ENCODE data around the gene EPB41.
"Not testable (repeated sequence)": the region's sequence is repeated elsewhere in the genome, so short reads cannot be mapped to it uniquely, and the experiment has no call there.

The EPB41 gene

GRCh38 chr1:29114654-29115053 lies 200.3 kb downstream of the EPB41 start:
- no peak for DNase-seq

GRCh38 chr1:29117381-29117780 lies 203.0 kb downstream of the EPB41 start:
- no peak for DNase-seq

GRCh38 chr1:29119121-29119929 lies 205.0 kb downstream of the EPB41 start:
- peak; percentile 36 for DNase-seq

- no peak for DNase-seq
Measured at GRCh38 chr1:29120367-29120766, 206.0 kb downstream of the EPB41 start.

DNA sequence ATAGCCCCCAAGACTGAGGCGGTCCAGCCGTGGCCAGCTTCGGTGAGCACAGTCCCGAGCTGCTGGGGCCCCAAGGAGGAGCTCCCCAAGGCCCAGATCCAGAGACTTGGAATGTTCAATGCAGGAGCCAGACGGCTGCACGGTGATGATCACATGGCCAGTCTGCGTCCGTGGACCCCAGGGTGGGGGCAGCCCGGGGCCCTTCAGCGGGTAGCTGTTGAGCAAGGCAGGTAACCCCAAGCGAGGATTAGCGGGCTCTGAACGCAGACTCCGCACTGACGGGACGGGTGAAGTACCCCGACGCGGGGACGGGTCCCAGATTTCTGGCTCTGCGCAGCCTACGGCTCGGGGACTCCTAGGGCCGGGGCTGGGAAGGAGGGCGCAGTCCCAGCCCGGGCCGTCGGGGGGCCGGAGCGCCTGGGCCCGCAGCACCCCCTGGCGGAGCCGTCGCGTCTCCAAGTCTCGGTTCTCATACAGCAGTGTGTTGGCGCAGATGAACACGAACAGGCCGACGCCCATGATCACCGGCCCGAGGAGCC lies 206.6 kb downstream of the EPB41 start:
- DNase-seq: peak; percentile 78

GRCh38 chr1:29121516-29121935 lies 207.2 kb downstream of the EPB41 start:
- no peak for DNase-seq

- DNase-seq: peak; percentile 76
Measured at GRCh38 chr1:29121936-29122681, 207.7 kb downstream of the EPB41 start.

- peak; percentile 80 for DNase-seq
Measured at GRCh38 chr1:29122682-29123052, 208.3 kb downstream of the EPB41 start.

DNA sequence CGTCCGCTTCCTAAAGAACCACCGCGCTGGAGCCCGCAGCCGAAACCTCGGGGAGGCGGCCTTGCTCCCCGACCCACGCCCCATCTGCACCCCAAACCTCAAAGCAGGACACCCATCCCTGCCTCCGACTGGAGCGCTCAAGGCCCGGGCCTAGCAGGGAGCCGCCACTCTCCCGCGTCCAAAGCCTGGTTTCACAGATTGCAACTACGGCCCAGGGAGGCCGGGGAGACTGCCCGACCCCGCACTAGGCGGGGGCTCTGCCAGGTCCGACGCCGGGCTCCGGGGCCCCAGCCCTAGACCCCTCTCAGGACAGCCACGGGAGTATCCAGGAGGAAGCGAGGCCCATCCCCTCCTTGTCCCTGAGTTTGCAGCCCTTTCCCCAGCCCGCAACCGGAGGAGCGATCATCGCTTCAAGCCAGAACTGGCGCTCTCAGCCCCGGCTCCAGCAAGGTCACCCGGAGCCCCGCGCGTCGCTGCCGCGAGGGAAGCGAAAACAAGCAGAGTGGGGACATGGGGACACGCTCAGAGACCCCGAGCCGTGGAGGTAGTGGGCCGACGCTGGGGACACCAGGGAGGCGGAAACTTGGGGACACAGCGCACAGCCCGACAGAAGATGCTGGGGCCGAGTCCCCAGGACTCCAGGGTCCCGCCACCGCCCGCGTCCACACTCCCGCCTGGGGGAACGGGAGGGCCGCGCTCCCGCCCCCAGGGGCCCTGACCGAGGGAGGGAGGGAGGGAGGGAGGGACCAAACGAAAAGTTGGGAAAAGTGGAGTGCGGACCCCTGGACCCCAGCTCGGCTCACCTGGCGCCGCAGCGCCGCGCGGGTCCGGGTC lies 208.9 kb downstream of the EPB41 start:
- DNase-seq: peak; percentile 61

DNA sequence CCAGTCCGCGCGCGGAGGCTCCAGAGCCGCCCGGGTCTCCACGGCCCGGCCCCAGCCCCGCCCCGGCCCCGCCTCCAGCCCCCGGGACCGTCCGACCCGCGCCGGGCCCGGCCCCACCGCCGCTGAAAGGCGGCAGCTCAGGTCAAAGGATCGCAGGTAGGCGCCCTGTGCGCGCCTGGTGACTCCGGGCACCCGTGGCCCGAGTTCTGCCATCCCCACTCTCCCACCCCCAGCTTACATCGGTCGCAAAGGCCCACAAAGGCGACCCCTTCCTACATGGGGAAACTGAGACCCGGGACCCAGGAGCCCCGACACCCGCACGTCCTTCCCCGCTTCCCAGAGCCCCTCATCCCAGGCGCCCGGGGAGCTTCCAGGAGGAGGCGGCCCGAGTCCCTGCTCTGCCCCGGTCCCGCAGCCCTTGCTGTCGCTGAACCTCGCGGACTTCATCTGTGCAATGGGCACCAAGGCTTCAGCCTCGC lies 209.6 kb downstream of the EPB41 start, which contains the start of gene TMEM200B:
TMEM200B (minus strand) TSS at position 17 of the 479 bp plus-strand sequence. CDS start 2,075 bp downstream, outside the sequence.
- DNase-seq: peak; percentile 47

DNA sequence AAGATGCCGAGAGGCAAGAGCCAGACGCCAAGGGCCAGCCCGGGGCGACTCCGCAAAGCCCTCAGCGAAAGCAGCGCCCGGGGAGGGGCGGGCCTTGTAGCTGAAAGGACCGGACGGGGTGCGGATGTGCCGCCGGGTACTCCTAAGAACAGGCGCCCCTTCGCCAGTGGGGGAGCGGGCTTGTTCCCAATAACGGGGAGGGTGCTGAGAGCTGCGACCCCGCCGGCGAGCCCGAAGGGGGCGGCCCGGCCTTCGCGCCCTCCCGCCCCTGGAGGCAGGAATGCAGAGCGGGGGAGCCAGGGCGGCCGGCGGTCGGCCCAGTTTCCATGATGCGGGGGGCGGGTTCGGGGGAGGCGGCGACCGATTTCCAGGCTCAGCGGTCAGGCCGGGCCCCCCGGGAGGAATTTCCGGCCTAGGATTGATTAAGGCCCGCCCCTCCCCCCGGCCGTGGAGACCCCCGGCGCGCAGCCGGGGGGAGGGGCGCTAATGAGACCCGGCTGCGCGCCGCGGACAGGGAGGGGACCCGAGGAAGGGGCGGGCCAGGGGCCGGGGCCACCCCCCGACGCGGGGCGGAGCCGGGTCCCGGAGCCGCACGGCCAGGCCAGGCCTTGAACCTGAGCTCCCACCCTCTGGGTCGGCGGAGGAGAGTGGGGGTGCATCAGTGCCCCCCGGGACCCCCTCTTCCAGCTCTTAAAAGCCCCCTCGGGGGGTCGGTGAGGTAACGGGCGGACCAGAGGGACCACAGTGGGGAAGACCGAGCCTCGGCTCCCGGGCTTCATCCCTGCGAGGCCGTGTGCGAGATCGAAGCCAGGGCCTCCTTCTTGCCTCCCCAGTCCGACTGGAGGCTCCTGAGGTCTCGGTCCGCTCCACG lies 210.2 kb downstream of the EPB41 start:
- DNase-seq: peak; percentile 95

GRCh38 chr1:29125237-29125641 lies 210.9 kb downstream of the EPB41 start:
- no peak for DNase-seq

- no peak for DNase-seq
Measured at GRCh38 chr1:29125788-29126187, 211.4 kb downstream of the EPB41 start.

DNA sequence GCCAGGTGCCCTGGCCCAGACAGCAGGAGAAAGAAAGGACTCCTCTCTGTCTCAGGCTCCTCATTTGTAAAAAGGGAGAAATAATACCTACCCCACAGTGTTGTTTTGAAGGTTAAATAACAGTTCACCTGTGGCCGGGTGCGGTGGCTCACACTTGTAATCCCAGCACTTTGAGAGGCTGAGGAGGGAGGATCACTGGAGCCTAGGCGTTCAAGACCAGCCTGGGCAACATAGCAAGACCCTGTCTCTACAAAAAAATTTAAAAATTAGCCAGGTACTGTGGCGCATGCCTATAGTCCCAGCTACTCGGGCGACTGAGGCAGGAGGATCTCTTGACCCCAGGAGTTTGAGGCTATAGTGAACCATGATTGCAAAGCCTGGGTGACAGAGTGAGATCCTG lies 211.8 kb downstream of the EPB41 start:
- no peak for DNase-seq

DNA sequence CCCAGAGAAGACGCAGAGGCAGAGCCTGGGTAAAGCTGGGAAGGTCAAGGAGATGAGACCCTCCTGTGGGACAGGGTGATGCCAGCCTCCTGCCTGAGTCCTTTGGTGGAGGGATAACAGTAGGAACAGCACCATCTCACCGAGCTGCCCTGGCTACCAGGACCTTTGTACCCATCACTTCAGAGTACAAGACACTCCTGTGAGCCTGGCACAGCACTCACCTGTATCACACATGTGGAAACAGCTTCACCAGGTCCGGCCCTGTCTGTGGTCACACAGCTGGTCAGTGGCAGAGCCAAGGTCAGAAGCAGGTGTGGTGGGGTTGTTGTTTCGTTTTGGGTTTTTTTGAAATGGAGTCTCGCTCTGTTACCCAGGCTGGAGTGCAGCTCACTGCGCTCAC lies 214.4 kb downstream of the EPB41 start:
- no peak for DNase-seq

DNA sequence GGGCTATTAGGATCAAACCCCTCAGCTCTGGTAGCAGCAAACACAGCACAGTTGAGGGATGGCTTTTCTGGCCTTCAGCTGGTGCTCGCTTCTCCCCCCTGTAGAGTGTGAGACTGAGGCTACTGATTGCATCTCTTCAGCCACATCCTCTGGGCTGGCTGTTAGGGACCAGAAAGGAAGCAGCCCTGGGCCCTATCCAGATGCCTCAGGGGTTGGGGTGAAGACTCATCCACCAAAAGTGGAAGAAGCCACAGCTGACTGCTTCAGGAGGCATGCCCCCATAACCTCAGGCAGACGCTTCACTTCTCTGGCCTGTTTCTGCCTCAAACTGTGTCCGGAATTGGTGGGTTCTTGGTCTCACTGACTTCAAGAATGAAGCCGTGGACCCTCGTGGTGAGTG lies 215.5 kb downstream of the EPB41 start:
- DNase-seq: no peak

DNA sequence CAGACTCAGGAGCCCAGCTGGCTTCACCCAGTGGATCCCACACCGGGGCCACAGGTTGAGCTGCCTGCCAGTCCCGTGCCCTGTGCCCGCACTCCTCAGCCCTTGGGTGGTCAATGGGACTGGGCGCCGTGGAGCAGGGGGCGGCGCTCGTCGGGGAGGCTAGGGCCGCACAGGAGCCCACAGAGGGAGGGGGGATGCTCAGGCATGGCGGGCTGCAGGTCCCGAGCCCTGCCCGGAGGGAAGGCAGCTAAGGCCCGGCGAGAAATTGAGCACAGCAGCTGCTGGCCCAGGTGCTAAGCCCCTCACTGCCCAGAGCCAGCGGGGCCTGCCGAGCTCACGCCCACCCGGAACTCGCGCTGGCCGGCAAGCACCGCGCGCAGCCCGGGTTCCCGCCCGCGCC lies 216.7 kb downstream of the EPB41 start:
- DNase-seq: not testable (repeated sequence)

DNA sequence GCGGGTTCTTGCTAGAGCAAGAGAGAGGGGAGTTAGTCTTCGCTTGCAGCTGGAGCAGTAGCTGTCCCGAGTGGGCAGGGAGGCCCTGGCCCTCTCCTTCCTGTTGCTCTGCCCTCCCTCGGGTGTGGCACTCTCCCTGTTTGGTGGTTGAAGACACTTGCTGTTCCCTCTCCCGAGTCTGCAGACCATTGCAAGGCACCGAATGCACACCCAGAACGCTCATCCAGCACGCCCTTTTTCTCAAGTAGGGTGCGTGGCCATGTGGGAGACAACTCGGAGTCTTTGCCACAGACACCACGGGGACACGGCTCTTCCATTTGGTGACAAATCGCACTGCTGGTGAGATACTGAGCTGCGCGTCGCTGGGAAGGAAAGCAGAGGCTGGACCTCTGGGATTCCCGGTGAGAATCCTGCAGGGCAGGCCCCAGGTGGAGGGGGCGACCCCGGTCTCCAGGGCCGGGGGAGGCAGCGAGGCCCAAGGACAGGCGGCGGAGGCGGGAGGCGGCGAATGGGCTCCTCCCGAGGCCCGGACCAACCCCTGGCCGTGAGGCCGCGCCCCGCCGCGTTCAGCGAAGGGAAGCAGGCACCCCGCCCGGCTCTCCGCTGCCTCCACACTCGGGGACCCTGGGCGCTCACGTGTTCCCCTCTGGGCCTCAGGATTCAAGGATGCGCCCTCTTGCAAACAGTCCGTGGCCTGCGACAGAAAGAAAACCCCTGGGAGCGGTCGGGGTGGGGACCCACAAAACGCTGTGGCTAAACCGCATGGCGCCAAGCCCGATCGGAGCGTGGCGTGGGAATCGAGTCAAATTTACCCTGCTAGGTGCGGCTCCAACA lies 219.7 kb downstream of the EPB41 start:
- DNase-seq: no peak

- no peak for DNase-seq
Measured at GRCh38 chr1:29134695-29135028, 220.3 kb downstream of the EPB41 start.

DNA sequence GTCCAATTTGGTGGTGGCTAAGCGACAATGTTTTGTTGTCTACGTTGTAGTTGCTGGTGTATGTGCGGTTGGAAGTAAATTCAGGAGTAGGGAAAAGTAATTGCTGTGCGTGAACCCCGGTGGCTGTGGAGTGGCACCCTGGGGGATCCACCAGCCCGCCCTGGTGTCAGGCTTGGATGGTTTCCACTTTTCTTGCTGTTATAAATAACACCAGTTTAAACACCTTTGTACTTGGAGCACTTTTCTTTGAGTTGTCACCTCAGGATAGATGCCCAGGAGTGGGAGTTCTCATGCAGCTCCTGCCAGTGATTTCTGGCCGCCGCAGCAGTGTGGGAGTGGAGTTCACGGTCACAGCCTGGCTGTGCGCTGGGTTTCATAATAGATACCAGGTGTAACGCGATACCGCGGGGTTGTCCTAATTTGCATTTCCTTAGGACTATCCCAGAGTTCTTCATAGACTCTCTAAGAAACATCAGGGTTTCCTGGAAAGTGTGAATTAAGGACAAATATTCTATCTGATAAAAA lies 222.1 kb downstream of the EPB41 start:
- no peak for DNase-seq

DNA sequence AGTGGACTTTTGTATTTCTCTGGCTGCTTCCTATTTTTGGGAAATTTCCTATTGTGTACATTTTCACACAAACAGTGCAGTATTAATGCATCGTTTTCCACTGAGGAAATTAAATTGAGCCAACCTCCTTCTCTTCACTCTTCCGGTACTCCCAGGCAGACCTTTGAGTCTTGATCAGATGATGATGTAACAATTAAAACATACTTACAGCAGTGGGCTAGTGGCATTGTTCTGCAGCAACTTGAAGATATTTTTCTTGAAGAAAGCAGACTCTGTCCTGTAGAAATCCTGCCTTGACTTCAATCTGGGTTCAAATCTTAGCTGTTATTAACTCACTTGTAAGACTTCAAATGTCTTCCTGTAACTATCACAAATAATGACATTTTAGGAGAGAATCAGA lies 228.3 kb downstream of the EPB41 start:
- no peak for DNase-seq
